Sciatic nerve (tissue), 2 donors: ENCODE data around the gene VTI1A. TPM values are rescaled to one million over a fixed set of nuclear protein-coding genes. Genes with fewer than 3 reads are reported as not detected.
A peak's percentile ranks its signal among the peaks of the same experiment; 100 is the strongest.
"Not testable (repeated sequence)": the region's sequence is repeated elsewhere in the genome, so short reads cannot be mapped to it uniquely, and the experiment has no call there.

Experiments used
- ATAC-seq: fragments of 200-7000 bp; cut with Tn5 transposase; one replicate; pipeline ENCODE4 v1.9.1; 2020; ENCODE audit warnings: mild to moderate bottlenecking, moderate library complexity
- DNase-seq: peaks from one replicate; pipeline ENCODE4 v3.0.0-alpha.2; 2020; ENCODE audit warnings: low spot score
- intact Hi-C: fragments of 100-400 bp; cut with DNase I; formaldehyde crosslinking; loops from one replicate; pipeline ENCODE4 v1.14.2; 2022
- total RNA-seq: library from RNA; stranded (reverse); fragmentation: NEBNext Ultra II Directional; extraction: Animal tissue kit (Norgen Biotek cat#: 25700); gene quantifications from one replicate; pipeline ENCODE4 v1.2.1, GENCODE V29; 2021
- donor health status: DM: no; HTN: no; CAD: no.
- donor health status: DM: no; HTN: no; CAD: no.

VTI1A gene
- total RNA-seq, result 44.0 TPM

GRCh38 chr10:112446855-112447619 lies at the start of gene VTI1A, which contains the start of gene ZDHHC6:
Gene VTI1A (plus strand): TSS chr10:112447215. CDS start chr10:112447374, 159 bp downstream.
Gene ZDHHC6 (minus strand): TSS chr10:112446914. CDS start chr10:112445436, 1,478 bp downstream.
- DNase-seq (peak; percentile 86), ATAC-seq (peak; percentile 99)
- intact Hi-C loops, result no loop called here

DNA sequence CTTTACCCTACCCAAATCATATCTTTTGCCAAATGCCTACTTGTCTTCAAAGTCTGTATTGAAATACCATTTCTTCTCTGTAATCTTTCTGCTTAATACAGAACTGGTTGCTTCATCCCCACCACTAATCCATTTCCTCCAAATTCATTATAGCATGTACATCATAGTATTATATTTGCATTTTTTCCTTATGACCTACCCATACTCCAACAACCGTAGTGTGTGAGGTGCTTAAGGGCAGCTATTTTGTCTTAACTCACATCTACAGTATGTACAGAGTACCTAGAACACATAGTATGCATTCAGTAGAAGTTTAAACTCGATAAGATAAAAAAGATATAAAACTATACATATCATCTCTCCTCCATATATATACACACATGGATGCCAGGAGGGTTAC lies 49.4 kb upstream of the VTI1A start:
- intact Hi-C loops, result no loop called here
- ATAC-seq, result no peak
- DNase-seq, result no peak

GRCh38 chr10:112402917-112403316 lies 44.1 kb upstream of the VTI1A start:
- intact Hi-C loops, result no loop called here
- DNase-seq, result no peak
- ATAC-seq, result no peak

DNA sequence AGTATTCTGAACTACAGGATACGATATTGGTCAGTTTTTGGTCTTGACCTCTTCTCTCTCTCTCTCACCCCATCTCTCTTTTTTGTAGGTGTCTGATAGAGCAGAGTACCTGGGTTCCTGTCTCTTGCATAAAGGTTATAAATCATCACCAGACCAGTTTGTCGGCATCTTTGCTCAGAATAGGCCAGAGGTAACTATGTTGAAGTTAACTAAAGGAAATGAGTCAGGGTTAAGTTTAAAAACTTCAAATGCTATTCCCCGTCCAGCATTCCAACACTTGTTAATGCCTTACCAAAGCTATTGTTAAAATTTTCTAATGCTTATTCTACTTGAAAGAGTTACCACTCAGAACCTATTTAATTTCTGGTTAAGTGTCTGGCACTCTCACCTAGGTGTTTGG lies 42.4 kb upstream of the VTI1A start:
- intact Hi-C loops, result no loop called here
- no peak for DNase-seq
- no peak for ATAC-seq

GRCh38 chr10:112406806-112407205 lies 40.2 kb upstream of the VTI1A start:
- DNase-seq, intact Hi-C loops, ATAC-seq: not testable (repeated sequence)

DNA sequence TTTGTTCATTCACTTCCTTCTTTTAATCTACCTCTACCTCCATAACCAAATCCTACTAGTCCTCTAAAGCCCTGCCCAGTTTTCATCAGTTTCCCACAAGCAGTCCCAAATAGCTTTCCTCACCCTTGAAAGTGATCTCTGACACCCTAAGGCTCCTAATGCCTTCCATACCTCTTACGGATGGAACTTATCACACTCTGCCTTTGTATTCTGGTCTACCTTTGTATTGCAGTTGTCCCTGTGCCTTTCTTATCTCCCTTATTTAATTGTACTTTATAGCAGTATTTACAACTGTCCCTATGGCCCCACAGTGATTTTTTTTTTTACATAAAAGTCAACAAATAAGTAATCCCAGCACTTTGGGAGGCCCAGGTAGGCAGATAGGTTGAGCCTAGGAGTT lies 39.3 kb upstream of the VTI1A start:
- intact Hi-C loops, result no loop called here

GRCh38 chr10:112409299-112409698 lies 37.7 kb upstream of the VTI1A start:
- intact Hi-C loops, result no loop called here
- DNase-seq (no peak), ATAC-seq (no peak)

More for the DNA sequence above, 39.3 kb upstream of the VTI1A start:
- DNase-seq (no peak), ATAC-seq (no peak)

GRCh38 chr10:112409755-112410154 lies 37.3 kb upstream of the VTI1A start:
- ATAC-seq (no peak), DNase-seq (no peak)

DNA sequence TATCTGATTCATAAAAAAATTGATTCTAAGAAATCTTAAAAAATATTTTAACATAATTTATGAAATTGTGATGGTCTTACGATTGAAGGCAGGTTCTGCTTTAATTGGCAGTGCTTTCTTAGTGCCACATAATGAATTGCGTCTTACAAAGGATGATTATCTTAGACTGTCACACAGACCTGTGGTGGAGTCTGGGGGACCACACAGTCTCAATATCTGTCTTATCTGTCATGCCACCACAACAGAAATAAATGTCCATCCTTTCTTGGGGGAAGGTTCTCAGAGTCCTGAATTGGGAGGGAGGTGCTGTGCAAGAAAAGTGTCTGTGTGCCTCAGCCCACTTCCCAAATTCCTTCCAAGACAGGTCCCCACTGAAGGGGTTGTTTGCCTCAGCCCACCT lies 34.3 kb upstream of the VTI1A start:
- ATAC-seq (no peak), DNase-seq (no peak)
- intact Hi-C loops, result no loop called here

More at GRCh38 chr10:112409755-112410154, 37.3 kb upstream of the VTI1A start:
- intact Hi-C loops, result no loop called here

- ATAC-seq (no peak), DNase-seq (no peak)
- intact Hi-C loops, result no loop called here
Measured at GRCh38 chr10:112421731-112422130, 25.3 kb upstream of the VTI1A start.

DNA sequence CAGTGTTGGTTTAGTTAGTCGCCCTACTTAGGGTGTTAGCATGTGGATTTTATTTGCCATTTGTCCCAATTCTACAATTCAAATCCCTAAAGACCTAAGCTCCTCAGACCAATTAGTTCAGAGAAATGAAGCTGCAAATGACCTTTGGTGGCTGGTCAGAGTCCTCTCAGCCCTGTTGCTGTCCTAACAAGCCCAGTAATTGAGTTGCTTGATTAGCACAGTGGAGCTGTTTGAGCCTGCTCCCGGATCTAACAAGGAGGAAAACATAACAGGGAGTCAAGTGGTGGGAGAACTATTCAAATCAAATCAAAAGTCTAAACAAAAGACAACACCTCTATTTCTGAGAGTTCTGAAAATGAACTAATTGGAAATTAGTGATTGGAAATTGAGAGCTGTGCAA lies 22.4 kb upstream of the VTI1A start:
- DNase-seq (no peak), ATAC-seq (no peak)
- intact Hi-C loops, result no loop called here

DNA sequence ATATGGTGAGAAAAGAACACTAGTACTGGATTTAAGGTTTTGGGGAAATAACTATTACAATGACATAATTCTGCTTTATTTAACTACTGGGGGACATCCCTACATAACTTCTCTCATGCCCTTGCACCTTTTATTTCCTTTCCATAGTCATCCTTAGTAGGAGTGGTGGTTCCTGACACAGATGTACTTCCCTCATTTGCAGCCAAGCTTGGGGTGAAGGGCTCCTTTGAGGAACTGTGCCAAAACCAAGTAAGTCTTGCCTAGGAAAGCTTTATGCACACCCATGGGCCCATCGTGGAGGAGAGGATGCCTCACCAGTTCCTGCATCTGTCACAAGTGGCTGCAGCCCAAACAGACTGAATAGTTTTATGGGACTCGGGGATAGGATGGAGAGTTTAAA lies 20.9 kb upstream of the VTI1A start:
- ATAC-seq (no peak), DNase-seq (no peak)
- intact Hi-C loops, result no loop called here

- DNase-seq (no peak), ATAC-seq (no peak)
- intact Hi-C loops, result no loop called here
Measured at GRCh38 chr10:112429147-112429546, 17.9 kb upstream of the VTI1A start.

DNA sequence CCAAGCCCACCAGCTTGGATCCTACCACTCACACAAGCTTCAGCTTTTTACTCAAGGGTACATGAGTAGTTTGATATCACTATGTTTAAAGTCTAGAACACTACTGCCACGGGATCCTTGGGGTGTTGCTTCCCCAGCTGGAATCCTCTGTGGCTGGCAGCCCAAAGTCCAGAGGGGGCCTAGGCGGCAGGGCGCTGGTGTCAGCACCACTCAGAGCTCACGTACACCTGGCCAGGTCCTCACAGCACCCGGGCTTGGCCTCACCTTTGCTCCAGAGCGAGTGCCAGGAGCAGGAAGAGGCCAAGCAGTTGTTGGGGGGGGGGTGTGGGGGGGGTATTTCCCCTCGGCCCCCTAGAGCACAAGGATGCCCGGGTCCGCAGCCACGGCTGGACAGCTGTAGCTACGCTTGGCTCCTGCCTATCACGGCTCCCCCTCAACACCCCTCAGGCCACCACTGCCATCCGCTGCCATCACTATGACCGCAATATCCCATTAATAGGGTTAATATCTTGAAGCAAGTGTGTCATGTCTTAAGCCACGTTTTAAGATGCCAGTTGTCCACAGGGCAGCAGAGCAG lies 17.3 kb upstream of the VTI1A start:
- no peak for DNase-seq
- ATAC-seq, result no peak
- intact Hi-C loops, result no loop called here

- intact Hi-C loops, result no loop called here
- ATAC-seq (no peak), DNase-seq (no peak)
Measured at GRCh38 chr10:112433136-112433535, 13.9 kb upstream of the VTI1A start.

GRCh38 chr10:112434988-112435619 lies 11.9 kb upstream of the VTI1A start:
- no peak for DNase-seq
- no peak for ATAC-seq
- intact Hi-C loops, result no loop called here

DNA sequence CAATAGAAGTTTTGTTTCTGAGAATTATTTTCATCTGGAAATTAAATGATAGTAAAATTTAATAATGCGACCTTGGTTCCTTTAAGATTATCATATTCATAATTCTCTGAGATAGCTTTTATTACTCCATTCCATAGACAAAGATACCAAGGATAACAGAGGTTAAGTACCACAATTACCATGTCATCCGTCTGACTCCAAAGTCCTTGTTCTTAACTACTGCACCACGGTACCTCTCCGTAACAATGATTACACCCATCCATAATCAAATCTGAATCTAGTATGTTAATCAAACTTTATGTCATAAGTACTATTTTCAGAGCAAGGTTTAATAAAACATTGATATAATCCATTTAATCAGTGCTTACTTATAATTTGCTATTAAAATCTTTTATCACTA lies 8.7 kb upstream of the VTI1A start:
- DNase-seq (no peak), ATAC-seq (no peak)
- intact Hi-C loops, result no loop called here

DNA sequence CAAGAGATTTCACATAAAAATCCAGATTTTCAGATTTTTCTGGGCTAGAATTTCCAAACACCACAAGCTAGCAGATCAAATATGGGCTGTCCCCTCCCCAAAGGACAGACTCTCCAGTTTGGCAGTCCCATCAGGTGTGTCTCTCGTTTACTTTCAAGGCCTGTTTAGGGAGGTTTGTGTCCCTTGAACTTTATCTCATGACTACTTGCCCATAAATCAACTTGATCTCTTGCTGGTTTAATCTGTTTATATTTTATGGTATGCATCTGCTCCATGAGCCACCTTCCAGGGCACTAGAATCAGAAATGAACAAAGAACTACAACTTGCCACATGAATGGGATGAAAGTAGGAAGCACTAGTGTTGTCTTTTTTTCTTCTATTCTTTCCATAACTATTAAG lies 5.5 kb upstream of the VTI1A start:
- ATAC-seq (no peak), DNase-seq (no peak)
- intact Hi-C loops, result no loop called here

- ATAC-seq (no peak), DNase-seq (no peak)
- intact Hi-C loops, result no loop called here
Measured at GRCh38 chr10:112442063-112442462, 5.0 kb upstream of the VTI1A start.
